Chondrocyte (in vitro differentiated cells): Measurements from ENCODE around the gene TLK2. TPM values are rescaled to one million over a fixed set of nuclear protein-coding genes. Genes with fewer than 3 reads are reported as not detected.
A peak's percentile ranks its signal among the peaks of the same experiment; 100 is the strongest.
"Not testable (repeated sequence)": the region's sequence is repeated elsewhere in the genome, so short reads cannot be mapped to it uniquely, and the experiment has no call there.

Source experiments
- DNase-seq: peaks from one replicate; pipeline ENCODE4 v3.0.0; 2021; ENCODE audit warnings: mixed read lengths, low spot score
- H3K27ac Mint-ChIP-seq: one replicate; pipeline ENCODE4 v1.8.0; 2021; ENCODE audit warnings: mild to moderate bottlenecking, moderate library complexity, mixed read lengths; ENCODE audit not compliant: unreplicated experiment
- H3K27me3 Mint-ChIP-seq: 2 replicates; pipeline ENCODE4 v1.8.0; 2021; ENCODE audit warnings: low read depth, mixed read lengths
- H3K36me3 Mint-ChIP-seq: 2 replicates; pipeline ENCODE4 v1.8.0; 2021; ENCODE audit warnings: low read depth, mixed read lengths
- H3K4me1 Mint-ChIP-seq: 2 replicates; pipeline ENCODE4 v1.8.0; 2021; ENCODE audit warnings: low read depth, mild to moderate bottlenecking, mixed read lengths
- H3K4me3 Mint-ChIP-seq: one replicate; pipeline ENCODE4 v1.8.0; 2021; ENCODE audit warnings: mild to moderate bottlenecking, moderate library complexity, mixed read lengths; ENCODE audit not compliant: unreplicated experiment
- H3K9me3 Mint-ChIP-seq: 2 replicates; pipeline ENCODE4 v1.8.0; 2021; ENCODE audit warnings: low read depth, mixed read lengths
- CTCF ChIP-seq: fragments of 200-600 bp; sonication (generic); IDR thresholded peaks from 2 replicates; pipeline ENCODE4 v1.5.0; 2021; ENCODE audit warnings: antibody characterized with exemption, mild to moderate bottlenecking, moderate library complexity
- total RNA-seq: library from RNA; stranded (reverse); gene quantifications from 3 replicates; pipeline ENCODE4 v1.2.1, GENCODE V29; 2021

TLK2 gene
- total RNA-seq, 1 donor from 2014 or later: 35.5 TPM

DNA sequence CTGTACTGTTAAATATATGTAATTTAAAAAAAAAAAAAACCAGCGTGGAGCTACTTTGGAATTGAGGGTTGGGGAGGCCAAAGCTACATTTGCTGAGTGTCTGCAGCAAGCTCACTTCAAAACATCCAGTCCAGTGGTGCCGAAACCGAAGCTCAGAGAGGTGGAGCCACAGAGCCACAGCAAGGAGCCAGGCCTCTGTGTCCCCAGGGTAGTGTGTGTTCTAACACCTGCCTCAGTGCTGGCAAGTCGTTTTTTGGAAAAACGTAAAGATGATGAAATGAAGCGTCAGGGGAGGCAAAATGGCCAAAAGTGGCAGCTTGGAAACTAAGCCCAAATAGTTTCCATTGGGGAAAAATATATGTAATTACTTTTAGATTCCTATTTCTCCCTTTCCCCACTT, 112.7 kb downstream of the TLK2 start:
- H3K4me1 Mint-ChIP-seq: peaks cover 13% of the 10 kb centered on the region
- H3K4me3 Mint-ChIP-seq: no peak overlapping the region
- no peaks in the 10 kb centered on the region for H3K27me3 Mint-ChIP-seq
- peaks cover 12% of the 10 kb centered on the region for H3K36me3 Mint-ChIP-seq
- no peak for DNase-seq
- H3K27ac Mint-ChIP-seq: peak overlapping the region; percentile 45
- no peaks in the 10 kb centered on the region for H3K9me3 Mint-ChIP-seq
- no peak for TF ChIP-seq CTCF

DNA sequence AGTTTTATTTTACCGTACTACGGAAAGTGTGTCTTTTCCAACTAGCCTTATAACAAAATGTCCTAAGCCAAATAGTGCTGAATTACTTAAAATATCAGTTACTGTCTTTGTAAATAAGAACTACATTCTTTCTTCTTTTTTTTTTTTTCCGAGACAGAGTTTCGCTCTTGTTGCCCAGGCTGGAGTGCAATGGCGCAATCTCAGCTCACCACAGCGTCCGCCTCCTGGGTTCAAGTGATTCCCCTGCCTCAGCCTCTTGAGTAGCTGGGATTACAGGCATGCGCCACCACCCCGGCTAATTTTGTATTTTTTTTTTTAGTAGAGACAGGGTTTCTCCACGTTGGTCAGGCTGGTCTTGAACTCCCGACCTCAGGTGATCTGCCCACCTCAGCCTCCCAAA, 113.2 kb downstream of the TLK2 start:
- H3K36me3 Mint-ChIP-seq: peaks cover 16% of the 10 kb centered on the region
- not testable (repeated sequence) for DNase-seq, H3K4me3 Mint-ChIP-seq, H3K27ac Mint-ChIP-seq, H3K9me3 Mint-ChIP-seq, H3K27me3 Mint-ChIP-seq
- peaks cover 13% of the 10 kb centered on the region for H3K4me1 Mint-ChIP-seq

DNA sequence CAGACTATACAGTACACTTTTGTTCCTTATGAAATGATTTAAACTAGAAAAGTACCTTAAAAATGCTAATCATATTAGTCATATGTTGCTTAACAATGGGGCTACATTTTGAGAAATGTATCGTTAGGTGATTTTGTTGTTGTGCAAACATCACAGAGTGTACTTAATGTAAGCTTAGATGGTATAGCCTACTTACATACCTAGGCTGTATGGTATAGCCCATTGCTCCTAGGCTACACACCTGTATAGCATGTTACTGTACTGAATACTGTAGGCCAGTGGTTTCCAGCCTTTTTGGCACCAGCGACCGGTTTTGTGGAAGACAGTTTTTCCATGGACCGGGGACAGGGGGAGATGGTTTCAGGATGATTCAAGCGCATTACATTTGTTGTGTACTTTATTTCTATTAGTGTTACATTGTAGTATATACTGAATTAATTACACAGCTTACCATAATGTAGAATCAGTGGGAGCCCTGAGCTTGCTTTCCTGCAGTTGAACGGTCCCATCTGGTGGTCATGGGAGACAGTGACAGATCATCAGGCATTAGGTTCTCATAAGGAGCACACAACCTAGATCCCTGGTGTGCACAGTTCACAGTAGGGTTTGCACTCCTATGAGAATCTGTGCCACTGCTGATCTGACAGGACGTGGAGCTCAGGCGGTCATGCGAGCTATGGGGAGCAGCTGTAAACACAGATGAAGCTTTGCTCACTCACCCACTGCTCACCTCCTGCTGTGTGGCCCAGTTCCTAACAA, 113.9 kb downstream of the TLK2 start:
- peak; percentile 59 for TF ChIP-seq CTCF
- Mint-ChIP-seq H3K9me3 (peaks cover 4% of the 10 kb centered on the region), H3K4me1 (peaks cover 13% of the 10 kb centered on the region), H3K4me3 (no peak overlapping the region), H3K27me3 (no peaks in the 10 kb centered on the region), H3K36me3 (peaks cover 20% of the 10 kb centered on the region), H3K27ac (peak overlapping the region; percentile 73)
- no peak for DNase-seq

DNA sequence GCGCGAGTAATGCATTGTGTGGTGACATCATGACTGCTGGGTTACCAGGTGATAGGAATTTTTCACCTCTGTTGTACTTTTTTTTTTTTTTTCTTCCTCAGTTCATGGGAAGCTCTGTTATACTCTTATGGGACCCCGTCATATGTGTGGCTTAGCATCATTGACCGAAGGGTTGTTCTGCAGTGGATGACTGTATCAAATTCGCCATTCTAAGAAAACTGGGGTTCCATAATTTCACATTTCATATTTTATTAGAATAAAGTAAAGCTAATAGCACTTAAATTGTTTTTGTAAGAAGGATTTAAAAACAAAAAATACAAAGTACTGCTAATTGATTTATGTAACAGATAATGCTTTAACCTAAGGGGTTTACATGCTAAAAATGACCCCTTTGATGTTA, 116.9 kb downstream of the TLK2 start:
- H3K9me3 Mint-ChIP-seq: peaks cover 4% of the 10 kb centered on the region
- peaks cover 13% of the 10 kb centered on the region for H3K4me1 Mint-ChIP-seq
- no peak for TF ChIP-seq CTCF
- no peaks in the 10 kb centered on the region for H3K27me3 Mint-ChIP-seq
- no peak overlapping the region for H3K4me3 Mint-ChIP-seq
- H3K36me3 Mint-ChIP-seq: peaks cover 25% of the 10 kb centered on the region
- no peak overlapping the region for H3K27ac Mint-ChIP-seq
- no peak for DNase-seq

GRCh38 chr17:62596662-62597061, 118.0 kb downstream of the TLK2 start:
- Mint-ChIP-seq H3K36me3 (peaks cover 30% of the 10 kb centered on the region), H3K27me3 (no peaks in the 10 kb centered on the region), H3K4me1 (peaks cover 13% of the 10 kb centered on the region), H3K9me3 (peaks cover 4% of the 10 kb centered on the region), H3K4me3 (no peak overlapping the region), H3K27ac (no peak overlapping the region)
- DNase-seq: no peak
- TF ChIP-seq CTCF: no peak

GRCh38 chr17:62597150-62597549, 118.5 kb downstream of the TLK2 start:
- Mint-ChIP-seq H3K36me3 (peaks cover 31% of the 10 kb centered on the region), H3K4me3 (no peak overlapping the region), H3K27ac (no peak overlapping the region), H3K27me3 (no peaks in the 10 kb centered on the region), H3K9me3 (peaks cover 4% of the 10 kb centered on the region), H3K4me1 (peaks cover 11% of the 10 kb centered on the region)
- no peak for DNase-seq
- TF ChIP-seq CTCF: no peak
